Esophagus muscularis mucosa (tissue), 4 donors: ENCODE measurements around the gene GDF9.

Experiments used
- EP300 ChIP-seq: sonication (generic); formaldehyde crosslinking; IDR thresholded peaks from one replicate; pipeline ENCODE4 v1.6.1; 2017; ENCODE audit warnings: antibody characterized with exemption
- POLR2A ChIP-seq: fragments of 450-650 bp; IDR thresholded peaks from one replicate; pipeline ENCODE4 v1.6.1; 2017; ENCODE audit warnings: antibody characterized with exemption, moderate library complexity, mild to moderate bottlenecking, low read depth
- TF ChIP-seq, protein P1 (sequence below), 3 experiments: fragments of 200-600 bp in 2 of 3; fragments of 450-650 bp in 1 of 3; sonication (generic) in 2 of 3; IDR thresholded peaks; one replicate each; pipeline ENCODE4 v1.5.1; 2017 to 2019; ENCODE audit warnings: antibody characterized with exemption in 3 of 3, mild to moderate bottlenecking in 2 of 3, moderate library complexity in 1 of 3

DNA sequence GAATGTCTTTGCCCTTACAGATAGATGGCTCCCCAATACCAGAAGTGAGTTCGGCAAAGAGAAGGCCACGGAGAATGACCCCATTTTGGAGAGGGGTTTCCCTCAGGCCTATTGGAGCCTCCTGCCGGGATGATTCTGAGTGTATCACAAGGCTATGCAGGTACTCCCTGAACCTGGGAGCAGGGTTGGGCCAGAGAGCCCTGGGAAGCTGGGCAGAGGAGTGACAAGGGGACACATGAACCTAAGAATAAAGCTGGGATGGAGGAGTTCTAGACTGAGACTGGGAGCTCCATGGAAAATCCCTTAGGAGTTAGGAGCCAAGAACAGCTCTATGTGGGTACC, 7.6 kb upstream of the GDF9 start:
- TF ChIP-seq, protein P1, sequence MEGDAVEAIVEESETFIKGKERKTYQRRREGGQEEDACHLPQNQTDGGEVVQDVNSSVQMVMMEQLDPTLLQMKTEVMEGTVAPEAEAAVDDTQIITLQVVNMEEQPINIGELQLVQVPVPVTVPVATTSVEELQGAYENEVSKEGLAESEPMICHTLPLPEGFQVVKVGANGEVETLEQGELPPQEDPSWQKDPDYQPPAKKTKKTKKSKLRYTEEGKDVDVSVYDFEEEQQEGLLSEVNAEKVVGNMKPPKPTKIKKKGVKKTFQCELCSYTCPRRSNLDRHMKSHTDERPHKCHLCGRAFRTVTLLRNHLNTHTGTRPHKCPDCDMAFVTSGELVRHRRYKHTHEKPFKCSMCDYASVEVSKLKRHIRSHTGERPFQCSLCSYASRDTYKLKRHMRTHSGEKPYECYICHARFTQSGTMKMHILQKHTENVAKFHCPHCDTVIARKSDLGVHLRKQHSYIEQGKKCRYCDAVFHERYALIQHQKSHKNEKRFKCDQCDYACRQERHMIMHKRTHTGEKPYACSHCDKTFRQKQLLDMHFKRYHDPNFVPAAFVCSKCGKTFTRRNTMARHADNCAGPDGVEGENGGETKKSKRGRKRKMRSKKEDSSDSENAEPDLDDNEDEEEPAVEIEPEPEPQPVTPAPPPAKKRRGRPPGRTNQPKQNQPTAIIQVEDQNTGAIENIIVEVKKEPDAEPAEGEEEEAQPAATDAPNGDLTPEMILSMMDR (IDR thresholded peaks at IDR 0.05) = no peak
- TF ChIP-seq POLR2A (no peak), EP300 (no peak)
